Mesothelial cell of epicardium (in vitro differentiated cells): ENCODE data around the gene NCF2. TPM values are rescaled to one million over a fixed set of nuclear protein-coding genes. Genes with fewer than 3 reads are reported as not detected.
"Not testable (repeated sequence)": the region's sequence is repeated elsewhere in the genome, so short reads cannot be mapped to it uniquely, and the experiment has no call there.

Experiments
- DNase-seq, 2 experiments: peaks; one replicate each; pipeline ENCODE4 v3.0.0; 2021; ENCODE audit warnings: low spot score in 2 of 2; ENCODE audit not compliant: unreplicated experiment in 2 of 2
- H3K27ac Mint-ChIP-seq: 2 replicates; pipeline ENCODE4 v1.8.0; 2021; ENCODE audit warnings: mixed read lengths
- H3K27me3 Mint-ChIP-seq: 2 replicates; pipeline ENCODE4 v1.8.0; 2021; ENCODE audit warnings: low read depth, mixed read lengths
- H3K36me3 Mint-ChIP-seq: 2 replicates; pipeline ENCODE4 v1.8.0; 2021; ENCODE audit warnings: mixed read lengths
- H3K4me1 Mint-ChIP-seq: 2 replicates; pipeline ENCODE4 v1.8.0; 2021; ENCODE audit warnings: mixed read lengths
- H3K4me3 Mint-ChIP-seq: 2 replicates; pipeline ENCODE4 v1.8.0; 2021; ENCODE audit warnings: mild to moderate bottlenecking, moderate library complexity, mixed read lengths
- H3K9me3 Mint-ChIP-seq: 2 replicates; pipeline ENCODE4 v1.8.0; 2021; ENCODE audit warnings: mixed read lengths
- CTCF ChIP-seq: fragments of 200-600 bp; sonication (generic); IDR thresholded peaks from one replicate; pipeline ENCODE4 v1.5.0; 2021; ENCODE audit warnings: antibody characterized with exemption; ENCODE audit not compliant: unreplicated experiment
- total RNA-seq: library from RNA; stranded (reverse); gene quantifications from 3 replicates; pipeline ENCODE4 v1.2.1, GENCODE V29; 2021

The NCF2 gene
- total RNA-seq, 1 donor from 2014 or later = not detected

GRCh38 chr1:183630748-183631147, 40.5 kb upstream of the NCF2 start:
- Mint-ChIP-seq H3K4me1 (peaks cover 37% of the 10 kb centered on the region), H3K27me3 (no peaks in the 10 kb centered on the region), H3K9me3 (no peaks in the 10 kb centered on the region), H3K36me3 (peaks cover 24% of the 10 kb centered on the region), H3K4me3 (no peak overlapping the region), H3K27ac (peak overlapping the region; percentile 52)
- TF ChIP-seq CTCF = no peak
- DNase-seq = no peak

GRCh38 chr1:183628537-183628936, 38.3 kb upstream of the NCF2 start:
- peaks cover 23% of the 10 kb centered on the region for H3K4me1 Mint-ChIP-seq
- no peak for DNase-seq
- no peaks in the 10 kb centered on the region for H3K9me3 Mint-ChIP-seq
- no peak overlapping the region for H3K27ac Mint-ChIP-seq
- no peak overlapping the region for H3K4me3 Mint-ChIP-seq
- peaks cover 26% of the 10 kb centered on the region for H3K36me3 Mint-ChIP-seq
- TF ChIP-seq CTCF = no peak
- H3K27me3 Mint-ChIP-seq = no peaks in the 10 kb centered on the region

GRCh38 chr1:183626236-183626635, 36.0 kb upstream of the NCF2 start:
- not testable (repeated sequence) for H3K4me1 Mint-ChIP-seq, H3K27ac Mint-ChIP-seq

GRCh38 chr1:183622884-183623785, 32.9 kb upstream of the NCF2 start:
- Mint-ChIP-seq H3K27ac (no peak overlapping the region), H3K27me3 (no peaks in the 10 kb centered on the region), H3K4me3 (no peak overlapping the region), H3K9me3 (no peaks in the 10 kb centered on the region), H3K36me3 (peaks cover 8% of the 10 kb centered on the region), H3K4me1 (peaks cover 11% of the 10 kb centered on the region)
- no peak for DNase-seq
- TF ChIP-seq CTCF = peak; percentile 28

More at GRCh38 chr1:183626236-183626635, 36.0 kb upstream of the NCF2 start:
- H3K27me3 Mint-ChIP-seq, DNase-seq, H3K4me3 Mint-ChIP-seq, H3K9me3 Mint-ChIP-seq: not testable (repeated sequence)
- peaks cover 27% of the 10 kb centered on the region for H3K36me3 Mint-ChIP-seq

- H3K36me3 Mint-ChIP-seq = peaks cover 5% of the 10 kb centered on the region
- no peaks in the 10 kb centered on the region for H3K9me3 Mint-ChIP-seq
- no peak overlapping the region for H3K27ac Mint-ChIP-seq
- no peak overlapping the region for H3K4me3 Mint-ChIP-seq
- H3K4me1 Mint-ChIP-seq = peaks cover 11% of the 10 kb centered on the region
- no peak for DNase-seq
- H3K27me3 Mint-ChIP-seq = no peaks in the 10 kb centered on the region
- no peak for TF ChIP-seq CTCF
Observed at GRCh38 chr1:183622013-183622412, 31.8 kb upstream of the NCF2 start.

GRCh38 chr1:183620311-183620710, 30.1 kb upstream of the NCF2 start:
- Mint-ChIP-seq H3K4me1 (peaks cover 11% of the 10 kb centered on the region), H3K36me3 (peaks cover 5% of the 10 kb centered on the region), H3K27me3 (no peaks in the 10 kb centered on the region), H3K9me3 (no peaks in the 10 kb centered on the region), H3K4me3 (no peak overlapping the region), H3K27ac (peak overlapping the region; percentile 50)
- DNase-seq = no peak
- TF ChIP-seq CTCF = no peak
